Measurements from ENCODE around the gene SHCBP1.

Gene SHCBP1

DNA sequence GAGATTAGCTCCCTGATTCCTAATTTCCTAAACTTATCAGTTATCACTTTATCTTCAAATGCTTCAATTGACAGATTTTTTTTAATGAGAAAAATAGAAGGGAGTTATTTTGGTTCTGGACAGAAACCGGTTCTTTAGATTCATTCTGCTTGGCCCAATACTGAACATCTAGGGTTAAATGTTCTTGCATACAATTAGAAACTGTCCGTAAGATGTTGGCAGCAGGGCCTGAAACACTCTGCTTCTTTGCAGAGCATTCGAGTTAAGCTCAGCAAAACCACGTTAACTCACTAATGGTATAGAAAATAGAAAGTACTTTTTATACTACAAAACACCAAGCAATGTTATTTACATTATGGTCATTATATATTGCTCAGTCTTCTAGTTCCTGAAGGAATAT, 7.2 kb downstream of the SHCBP1 start:
- DNase-seq (ENCODE audit: low read depth in 2 of 2), result no peak

- no peak for DNase-seq (ENCODE audit: low read depth in 2 of 2)
Measured at GRCh38 chr16:46613352-46613751, 7.8 kb downstream of the SHCBP1 start.

DNA sequence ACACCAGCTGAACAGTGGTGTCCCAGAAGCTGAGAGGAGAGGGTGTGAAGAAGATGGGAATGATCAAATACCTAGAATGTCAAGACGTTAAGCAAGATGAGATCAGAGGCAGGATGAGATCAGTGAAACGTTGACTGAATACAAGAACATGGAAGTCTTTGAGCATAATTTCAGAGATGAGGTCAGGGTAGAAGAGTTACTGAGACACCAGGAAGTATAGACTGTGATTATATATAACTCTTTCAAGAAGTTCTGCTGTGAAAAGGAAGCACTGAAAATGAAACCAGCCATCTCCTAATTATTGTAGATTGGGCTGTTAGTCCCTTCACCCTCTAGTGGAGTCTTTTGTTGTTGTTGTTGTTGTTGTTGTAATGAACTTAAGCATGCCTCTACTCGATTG, 9.1 kb downstream of the SHCBP1 start:
- DNase-seq (ENCODE audit: low read depth in 2 of 2), result no peak

- DNase-seq (ENCODE audit: low read depth in 2 of 2), result no peak
Measured at GRCh38 chr16:46607529-46607928, 13.7 kb downstream of the SHCBP1 start.

GRCh38 chr16:46606231-46606630, 14.9 kb downstream of the SHCBP1 start:
- no peak for DNase-seq (ENCODE audit: low read depth in 2 of 2)

DNA sequence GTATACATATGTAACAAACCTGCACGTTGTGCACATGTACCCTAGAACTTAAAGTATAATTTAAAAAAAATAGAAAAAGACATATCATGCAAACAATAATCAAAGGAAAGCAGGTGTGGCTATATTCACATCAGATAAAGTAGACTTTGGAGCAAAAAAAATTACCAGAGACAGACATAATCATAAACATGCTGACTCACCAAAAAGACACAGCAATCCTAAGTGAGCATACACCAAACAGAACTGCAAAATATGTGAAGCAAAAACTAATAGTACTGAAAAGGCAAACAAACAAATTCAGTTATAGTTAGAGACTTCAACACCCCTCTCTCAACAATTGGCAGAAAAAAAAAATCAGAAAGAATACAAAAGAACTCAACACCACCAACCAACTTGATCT, 29.9 kb downstream of the SHCBP1 start:
- DNase-seq (ENCODE audit: low read depth in 2 of 2), result no peak

GRCh38 chr16:46586011-46586577, 35.1 kb downstream of the SHCBP1 start:
- no peak for DNase-seq (ENCODE audit: low read depth in 2 of 2)

DNA sequence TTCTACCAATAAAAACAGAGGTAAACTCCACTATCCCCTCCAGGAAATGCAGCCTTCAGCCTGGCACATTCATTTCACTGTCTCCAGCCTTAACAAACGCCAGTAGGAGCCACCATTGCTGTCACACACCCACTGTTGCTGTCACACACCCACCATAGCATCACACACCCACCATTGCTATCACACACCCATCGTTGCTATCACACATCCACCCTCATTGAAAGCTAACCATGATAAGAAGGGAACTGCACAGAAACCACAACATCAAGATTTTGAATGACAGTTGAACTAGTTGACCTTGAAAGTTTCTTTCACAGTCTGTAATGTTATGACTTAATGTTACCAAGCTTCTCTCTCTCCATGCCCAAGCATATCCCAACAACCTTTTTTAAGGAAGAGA, 38.1 kb downstream of the SHCBP1 start:
- DNase-seq (ENCODE audit: low read depth in 2 of 2), result no peak

DNA sequence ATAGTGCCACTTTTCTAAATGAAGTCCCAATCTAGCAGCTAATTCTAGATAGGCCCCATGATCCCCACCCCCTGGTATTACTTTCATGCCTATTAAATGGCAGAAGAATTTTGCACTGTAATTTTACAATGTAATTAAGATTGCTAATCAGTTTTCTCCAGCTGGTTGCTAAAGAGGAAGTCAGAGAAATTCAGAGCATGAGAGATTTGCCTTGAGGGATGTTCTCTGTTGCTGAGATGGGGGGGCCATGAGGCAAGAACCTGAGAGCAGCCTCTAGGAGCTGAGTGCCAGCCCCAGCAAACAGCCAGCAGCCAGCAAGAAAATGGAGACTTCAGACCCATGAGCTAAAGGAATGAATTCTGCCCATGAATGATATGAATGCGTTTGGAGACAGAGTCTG, 38.9 kb downstream of the SHCBP1 start:
- no peak for DNase-seq (ENCODE audit: low read depth in 2 of 2)

DNA sequence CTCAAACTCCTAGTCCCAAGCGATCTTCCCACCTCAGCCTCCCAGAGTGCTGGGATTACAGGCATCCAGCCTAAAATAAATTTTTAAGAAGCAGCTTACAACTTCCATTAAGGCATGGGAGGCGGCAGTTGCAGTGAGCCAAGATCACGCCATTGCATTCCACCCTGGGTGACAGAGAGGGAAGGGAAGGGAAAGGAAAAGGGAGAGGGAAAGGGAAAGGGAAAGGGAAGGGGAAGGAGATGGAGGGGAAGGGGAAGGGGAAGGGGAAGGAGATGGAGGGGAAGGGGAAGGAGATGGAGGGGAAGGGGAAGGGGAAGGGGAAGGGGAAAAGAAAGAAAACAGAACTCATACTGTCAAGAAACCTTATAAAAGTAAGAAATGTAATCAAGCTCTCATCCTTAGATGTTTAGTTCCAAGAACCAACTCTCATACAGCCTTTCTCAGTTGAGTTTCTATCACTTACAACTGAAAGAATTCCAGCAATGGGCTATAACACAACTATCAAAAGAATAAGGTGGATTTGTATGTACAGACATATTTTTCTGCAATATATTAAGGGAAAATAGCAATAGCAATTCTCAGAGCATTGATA, 43.1 kb downstream of the SHCBP1 start:
- no peak for DNase-seq (ENCODE audit: low read depth in 2 of 2)

DNA sequence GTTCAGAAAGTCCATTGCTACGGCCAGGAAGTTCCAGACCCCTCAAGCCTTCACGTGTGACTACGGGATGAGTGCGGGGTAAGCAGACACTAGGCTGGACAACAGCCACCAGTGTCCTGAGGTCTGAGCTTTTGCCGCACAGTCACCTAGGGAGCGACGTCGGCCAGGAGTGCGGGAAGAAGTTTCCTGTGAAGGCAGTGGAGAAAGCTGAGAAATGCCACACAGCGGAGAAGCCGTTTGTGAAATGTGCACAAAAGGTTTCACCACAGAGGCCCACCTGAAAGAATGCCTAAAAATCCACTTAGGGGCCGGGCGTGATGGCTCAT, 47.4 kb downstream of the SHCBP1 start:
- no peak for DNase-seq (ENCODE audit: low read depth in 2 of 2)

- no peak for DNase-seq (ENCODE audit: low read depth in 2 of 2)
Measured at GRCh38 chr16:46573008-46573833, 48.0 kb downstream of the SHCBP1 start.

DNA sequence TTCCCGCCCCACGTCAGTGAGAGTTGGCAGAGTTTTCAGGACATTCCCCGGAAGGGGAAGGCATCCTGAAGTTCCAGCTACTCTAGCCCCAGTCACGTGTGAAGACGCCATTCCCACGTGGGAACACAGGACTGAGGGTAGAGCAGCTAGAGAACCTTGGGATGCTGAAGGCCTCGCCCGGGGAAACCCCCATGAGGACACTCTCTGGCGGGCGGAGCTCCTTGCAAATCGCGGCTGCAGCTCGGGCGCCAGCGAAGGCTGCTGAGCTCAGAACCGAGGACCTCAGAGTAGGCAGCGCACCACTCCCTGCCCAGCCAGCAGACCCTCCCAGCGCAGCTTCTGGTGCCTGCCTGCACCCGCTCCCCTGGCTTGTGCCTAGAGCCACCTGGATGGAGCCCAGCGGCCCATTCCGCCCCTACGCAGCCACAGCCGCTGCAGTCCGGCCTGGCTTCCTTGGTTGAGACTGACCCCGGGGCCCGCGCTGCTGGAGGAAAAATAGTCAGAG, 51.9 kb downstream of the SHCBP1 start:
- no peak for DNase-seq (ENCODE audit: low read depth in 2 of 2)

GRCh38 chr16:46568472-46569230, 52.5 kb downstream of the SHCBP1 start:
- no peak for DNase-seq (ENCODE audit: low read depth in 2 of 2)

DNA sequence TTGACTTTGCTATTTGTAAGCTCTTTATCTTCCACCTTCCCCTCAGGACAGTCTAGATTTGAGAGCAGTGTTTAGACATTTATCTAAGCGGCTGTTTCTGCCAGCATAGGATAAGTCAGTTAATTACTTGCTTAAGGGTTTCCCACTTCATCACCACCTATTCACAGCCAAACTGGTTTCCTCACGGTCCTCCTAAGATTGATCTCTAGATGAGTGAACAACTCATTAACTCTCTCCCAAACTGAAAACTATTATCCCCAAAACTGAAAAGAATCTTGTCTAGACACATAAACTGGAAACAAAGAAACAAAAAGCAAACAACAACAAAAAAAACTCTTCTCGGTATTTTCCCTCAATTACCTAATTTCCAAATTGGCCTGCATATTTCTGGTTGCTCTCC, 58.2 kb downstream of the SHCBP1 start:
- no peak for DNase-seq (ENCODE audit: low read depth in 2 of 2)

- no peak for DNase-seq (ENCODE audit: low read depth in 2 of 2)
Measured at GRCh38 chr16:46558018-46558417, 63.2 kb downstream of the SHCBP1 start.

GRCh38 chr16:46555951-46556350, 65.2 kb downstream of the SHCBP1 start:
- no peak for DNase-seq (ENCODE audit: low read depth in 2 of 2)

DNA sequence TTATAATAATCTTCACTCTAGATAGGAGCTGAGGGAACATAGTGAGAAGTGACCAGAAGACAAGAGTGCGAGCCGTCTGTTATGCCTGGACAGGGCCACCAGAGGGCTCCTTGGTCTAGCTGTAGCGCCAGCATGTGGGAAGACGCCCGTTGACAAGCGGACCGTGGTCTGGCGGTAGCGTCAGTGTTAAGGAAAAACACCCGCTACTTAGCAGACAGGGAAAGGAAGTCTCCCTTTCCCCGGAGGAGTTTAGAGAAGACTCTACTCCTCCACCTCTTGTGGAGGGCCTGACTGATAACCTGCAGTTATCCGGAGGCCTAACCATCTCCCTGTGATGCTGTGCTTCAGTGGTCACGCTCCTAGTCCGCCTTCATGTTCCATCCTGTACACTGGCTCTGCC, 66.7 kb downstream of the SHCBP1 start:
- peak; percentile 25 to 43 for DNase-seq (ENCODE audit: low read depth in 2 of 2)

GRCh38 chr16:46549477-46549876, 71.7 kb downstream of the SHCBP1 start:
- no peak for DNase-seq (ENCODE audit: low read depth in 2 of 2)
